Heart left ventricle (tissue), 13 donors: ENCODE measurements around the gene KLHL22.

Source experiments
- CTCF ChIP-seq, 12 donors: fragments of 200-600 bp; sonication (generic) in 4 of 12; IDR thresholded peaks; one replicate each; pipeline versions ENCODE4 v1.5.0 to v1.8.0; 2018 to 2022; ENCODE audit warnings: antibody characterized with exemption in 12 of 12, mild to moderate bottlenecking in 5 of 12
- POLR2A ChIP-seq, 2 donors: fragments of 450-650 bp; IDR thresholded peaks; one replicate each; pipeline ENCODE4 v1.6.1; 2017; ENCODE audit warnings: antibody characterized with exemption in 2 of 2, mild to moderate bottlenecking in 2 of 2, moderate library complexity in 2 of 2
- donor health status: ischemic (EF 13 %, LVEDD 7.1; RV severe dilation, severe dysfunction).
- donor health status: DM: no; HTN: yes; CAD: no.
- donor health status: DM: no; HTN: no; CAD: no.
- donor health status: ischemic (EF 25% LVEDD 6.9; RV normal size, moderate dysfunction).
- donor health status: ischemic (EF 25% LVEDD 5.7; RV mildly dilated, moderate dysfunction).
- donor health status: ischemic (EF 35%, LVEDD 5.7; RV mildly dilated, moderate dysfunction).
- donor health status: nonischemic (EF 11% LVEDD 7.7; RV severe dilation, severe dysfunction).
- donor health status: DM: yes; HTN: yes; CAD: no.
- donor health status: PGD.
- donor health status: ischemic (EF 29% LVEDD 5.4; RV normal size, mild dysfunction).
- donor health status: nonischemic (EF 23%, LVEDD 6.1; RV moderate dilation, normal function).

- TF ChIP-seq POLR2A (IDR thresholded peaks at IDR 0.05) = no peak
- no peak for TF ChIP-seq CTCF (IDR thresholded peaks at IDR 0.05)
Observed at GRCh38 chr22:20465759-20466077, 29.9 kb downstream of the KLHL22 start.
